ENCODE data around the gene FAM107B.

Gene FAM107B

GRCh38 chr10:14581553-14582321 is 193.0 kb downstream of the FAM107B start:
- Histone ChIP-seq H3K36me3 (ENCODE audit: control insufficient read depth, insufficient read depth, low read length, severe bottlenecking) (no peaks in the 10 kb centered on the region), H3K4me1 (ENCODE audit: control insufficient read depth, insufficient read depth, low read length) (peaks cover 21% of the 10 kb centered on the region), H3K27me3 (replicated peaks; ENCODE audit: control insufficient read depth, insufficient read depth, low read length) (no peaks in the 10 kb centered on the region), H3K4me3 (ENCODE audit: low read length) (no peak overlapping the region), H3K9me3 (ENCODE audit: control insufficient read depth, low read length) (no peaks in the 10 kb centered on the region), H3K9ac (ENCODE audit: low read length) (no peak overlapping the region)
- no peak for DNase-seq (ENCODE audit: low read depth)

- H3K9me3 ChIP-seq (ENCODE audit: control insufficient read depth, low read length): no peaks in the 10 kb centered on the region
- H3K9ac ChIP-seq (ENCODE audit: low read length): no peak overlapping the region
- DNase-seq (ENCODE audit: low read depth): no peak
- H3K36me3 ChIP-seq (ENCODE audit: control insufficient read depth, insufficient read depth, low read length, severe bottlenecking): no peaks in the 10 kb centered on the region
- peaks cover 21% of the 10 kb centered on the region for H3K4me1 ChIP-seq (ENCODE audit: control insufficient read depth, insufficient read depth, low read length)
- H3K4me3 ChIP-seq (ENCODE audit: low read length): no peak overlapping the region
- no peaks in the 10 kb centered on the region for H3K27me3 ChIP-seq (replicated peaks; ENCODE audit: control insufficient read depth, insufficient read depth, low read length)
Observed at GRCh38 chr10:14580671-14581332, 193.9 kb downstream of the FAM107B start.

GRCh38 chr10:14579405-14579804 is 195.3 kb downstream of the FAM107B start:
- Histone ChIP-seq H3K4me1 (ENCODE audit: control insufficient read depth, insufficient read depth, low read length) (peaks cover 21% of the 10 kb centered on the region), H3K9me3 (ENCODE audit: control insufficient read depth, low read length) (no peaks in the 10 kb centered on the region), H3K9ac (ENCODE audit: low read length) (peak overlapping the region; percentile 36), H3K27me3 (replicated peaks; ENCODE audit: control insufficient read depth, insufficient read depth, low read length) (no peaks in the 10 kb centered on the region), H3K4me3 (ENCODE audit: low read length) (peak overlapping the region; percentile 45), H3K36me3 (ENCODE audit: control insufficient read depth, insufficient read depth, low read length, severe bottlenecking) (no peaks in the 10 kb centered on the region)
- DNase-seq (ENCODE audit: low read depth): peak; percentile 81

GRCh38 chr10:14578060-14578952 is 196.4 kb downstream of the FAM107B start:
- Histone ChIP-seq H3K36me3 (ENCODE audit: control insufficient read depth, insufficient read depth, low read length, severe bottlenecking) (no peaks in the 10 kb centered on the region), H3K4me3 (ENCODE audit: low read length) (peak overlapping the region; percentile 30)
- peak; percentile 51 for DNase-seq (ENCODE audit: low read depth)

GRCh38 chr10:14574885-14575284 is 199.8 kb downstream of the FAM107B start:
- no peak overlapping the region for H3K9ac ChIP-seq (ENCODE audit: low read length)
- H3K4me3 ChIP-seq (ENCODE audit: low read length): no peak overlapping the region
- H3K27me3 ChIP-seq (replicated peaks; ENCODE audit: control insufficient read depth, insufficient read depth, low read length): no peaks in the 10 kb centered on the region
- H3K9me3 ChIP-seq (ENCODE audit: control insufficient read depth, low read length): no peaks in the 10 kb centered on the region
- H3K36me3 ChIP-seq (ENCODE audit: control insufficient read depth, insufficient read depth, low read length, severe bottlenecking): no peaks in the 10 kb centered on the region
- no peak for DNase-seq (ENCODE audit: low read depth)
- peaks cover 29% of the 10 kb centered on the region for H3K4me1 ChIP-seq (ENCODE audit: control insufficient read depth, insufficient read depth, low read length)

More at GRCh38 chr10:14578060-14578952, 196.4 kb downstream of the FAM107B start:
- Histone ChIP-seq H3K4me1 (ENCODE audit: control insufficient read depth, insufficient read depth, low read length) (peaks cover 29% of the 10 kb centered on the region), H3K9me3 (ENCODE audit: control insufficient read depth, low read length) (no peaks in the 10 kb centered on the region), H3K9ac (ENCODE audit: low read length) (peak overlapping the region; percentile 36), H3K27me3 (replicated peaks; ENCODE audit: control insufficient read depth, insufficient read depth, low read length) (no peaks in the 10 kb centered on the region)

DNA sequence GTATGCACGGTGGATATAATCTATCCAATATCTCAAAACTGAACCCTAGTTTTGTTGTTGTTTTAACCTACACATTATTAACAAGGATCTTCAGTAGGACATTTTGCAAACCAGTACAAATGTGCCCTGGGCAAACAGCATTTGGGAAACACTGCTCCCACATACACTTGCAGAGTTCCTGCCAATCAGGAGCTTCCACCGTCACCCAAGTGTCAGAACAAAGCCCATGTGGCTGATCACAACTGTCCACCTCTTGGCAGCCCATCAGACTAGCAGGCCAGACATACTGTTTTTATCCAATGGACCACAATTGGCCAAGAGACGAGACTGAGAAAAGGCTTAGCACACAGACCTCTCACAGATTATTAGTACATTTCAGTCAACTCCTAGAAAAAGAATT is 200.4 kb downstream of the FAM107B start:
- Histone ChIP-seq H3K9ac (ENCODE audit: low read length) (no peak overlapping the region), H3K4me3 (ENCODE audit: low read length) (no peak overlapping the region), H3K9me3 (ENCODE audit: control insufficient read depth, low read length) (no peaks in the 10 kb centered on the region), H3K4me1 (ENCODE audit: control insufficient read depth, insufficient read depth, low read length) (peaks cover 24% of the 10 kb centered on the region), H3K27me3 (replicated peaks; ENCODE audit: control insufficient read depth, insufficient read depth, low read length) (no peaks in the 10 kb centered on the region), H3K36me3 (ENCODE audit: control insufficient read depth, insufficient read depth, low read length, severe bottlenecking) (no peaks in the 10 kb centered on the region)
- DNase-seq (ENCODE audit: low read depth): no peak

DNA sequence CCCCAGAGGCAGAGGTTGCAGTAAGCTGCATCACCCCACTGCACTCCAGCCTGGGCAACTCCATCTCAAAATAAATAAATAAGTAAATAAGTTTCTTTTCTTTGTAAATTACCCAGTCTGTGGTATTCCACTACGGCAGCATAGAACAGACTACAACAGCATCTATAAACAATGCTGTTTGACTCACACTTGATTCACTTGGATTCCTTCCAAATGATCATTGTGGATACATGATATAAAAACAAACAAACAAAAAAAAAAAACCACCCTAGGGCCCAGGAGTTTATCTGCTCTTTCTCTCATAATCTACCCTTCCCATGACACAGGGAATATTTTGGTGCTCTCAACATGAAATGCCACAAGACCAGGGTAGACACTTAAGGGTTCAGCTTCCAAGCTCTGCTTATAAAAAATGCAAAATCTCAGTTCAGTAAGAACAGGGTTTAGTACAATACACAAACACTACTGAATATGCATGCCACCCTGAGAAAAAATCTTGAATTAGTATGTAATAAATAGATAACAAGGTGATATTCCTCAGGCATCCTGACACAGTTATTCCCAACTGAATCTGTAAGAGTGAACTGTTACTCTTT is 200.9 kb downstream of the FAM107B start:
- peak; percentile 81 for DNase-seq (ENCODE audit: low read depth)
- Histone ChIP-seq H3K4me1 (ENCODE audit: control insufficient read depth, insufficient read depth, low read length) (peaks cover 19% of the 10 kb centered on the region), H3K4me3 (ENCODE audit: low read length) (no peak overlapping the region), H3K27me3 (replicated peaks; ENCODE audit: control insufficient read depth, insufficient read depth, low read length) (no peaks in the 10 kb centered on the region), H3K9ac (ENCODE audit: low read length) (no peak overlapping the region), H3K9me3 (ENCODE audit: control insufficient read depth, low read length) (no peaks in the 10 kb centered on the region), H3K36me3 (ENCODE audit: control insufficient read depth, insufficient read depth, low read length, severe bottlenecking) (no peaks in the 10 kb centered on the region)

DNA sequence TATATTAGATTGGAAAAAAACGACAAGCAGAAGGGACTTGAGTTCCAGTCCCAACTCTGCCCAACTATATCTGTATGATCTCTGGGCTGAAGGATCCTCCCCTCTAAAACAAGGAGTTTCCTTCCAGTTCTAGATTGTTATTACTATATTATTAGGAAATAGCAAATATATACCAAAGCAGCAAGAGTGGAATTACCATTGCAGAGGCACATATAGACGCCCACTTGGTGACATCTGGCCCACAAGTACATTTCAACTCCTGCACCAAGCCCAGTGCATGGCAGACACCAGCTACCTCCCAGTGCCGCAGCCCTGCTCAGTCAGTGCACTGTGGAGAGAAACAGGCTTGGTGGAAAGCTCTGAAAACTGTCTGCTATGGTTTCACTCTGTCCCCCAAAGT is 201.9 kb downstream of the FAM107B start:
- no peaks in the 10 kb centered on the region for H3K36me3 ChIP-seq (ENCODE audit: control insufficient read depth, insufficient read depth, low read length, severe bottlenecking)
- peaks cover 9% of the 10 kb centered on the region for H3K4me1 ChIP-seq (ENCODE audit: control insufficient read depth, insufficient read depth, low read length)
- no peaks in the 10 kb centered on the region for H3K27me3 ChIP-seq (replicated peaks; ENCODE audit: control insufficient read depth, insufficient read depth, low read length)
- H3K9ac ChIP-seq (ENCODE audit: low read length): no peak overlapping the region
- H3K4me3 ChIP-seq (ENCODE audit: low read length): no peak overlapping the region
- no peaks in the 10 kb centered on the region for H3K9me3 ChIP-seq (ENCODE audit: control insufficient read depth, low read length)
- no peak for DNase-seq (ENCODE audit: low read depth)

DNA sequence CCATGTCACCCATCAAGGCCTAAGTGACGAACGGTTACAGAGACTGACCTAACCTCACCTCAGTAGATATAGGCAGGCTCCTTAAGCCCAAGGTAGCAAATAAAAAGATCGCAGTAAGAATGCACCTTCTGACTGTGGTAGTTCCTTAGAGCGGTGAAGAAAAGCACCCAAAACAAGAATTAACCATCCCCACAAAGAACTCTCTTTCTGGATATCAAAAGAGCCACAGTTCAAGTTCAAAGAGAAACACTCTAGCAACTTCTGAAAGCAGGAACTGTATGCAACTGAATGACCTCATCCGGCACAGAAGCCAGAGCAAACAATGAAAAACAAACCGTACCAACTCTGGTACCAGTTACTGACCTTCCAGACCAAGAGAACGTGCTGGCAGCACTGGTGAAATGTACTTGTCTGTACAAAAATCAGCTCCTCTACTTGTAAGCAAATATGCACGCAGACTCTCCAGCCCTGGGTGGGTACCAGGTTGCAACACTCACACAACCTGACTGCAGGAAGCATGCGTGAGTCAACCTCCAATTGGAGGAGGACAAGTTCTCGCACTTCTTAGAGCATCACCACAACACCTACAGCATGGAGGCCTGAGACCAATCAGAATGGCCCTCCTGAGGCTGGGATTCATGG is 202.7 kb downstream of the FAM107B start:
- Histone ChIP-seq H3K4me3 (ENCODE audit: low read length) (no peak overlapping the region), H3K4me1 (ENCODE audit: control insufficient read depth, insufficient read depth, low read length) (peaks cover 8% of the 10 kb centered on the region), H3K27me3 (replicated peaks; ENCODE audit: control insufficient read depth, insufficient read depth, low read length) (no peaks in the 10 kb centered on the region), H3K9ac (ENCODE audit: low read length) (no peak overlapping the region), H3K36me3 (ENCODE audit: control insufficient read depth, insufficient read depth, low read length, severe bottlenecking) (no peaks in the 10 kb centered on the region), H3K9me3 (ENCODE audit: control insufficient read depth, low read length) (no peaks in the 10 kb centered on the region)
- peak; percentile 31 for DNase-seq (ENCODE audit: low read depth)

DNA sequence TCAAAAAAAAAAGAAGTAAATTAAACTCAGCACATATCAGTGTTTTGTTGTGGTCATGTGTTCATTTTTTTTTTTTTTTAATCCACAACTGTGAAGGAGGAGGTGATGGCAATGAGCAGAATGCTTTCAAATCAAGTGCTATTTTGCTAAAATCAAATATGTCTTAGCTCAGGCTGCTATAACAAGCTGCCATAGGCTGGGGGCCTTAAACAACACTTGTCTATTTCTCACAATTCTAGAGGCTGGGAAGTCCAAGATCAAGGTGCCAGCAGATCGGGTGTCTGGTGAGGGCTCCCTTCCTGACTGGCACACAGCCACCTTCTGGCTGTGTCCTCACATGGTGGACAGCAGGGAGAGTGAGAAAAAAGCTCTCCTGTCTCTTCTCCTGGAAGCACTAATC is 203.9 kb downstream of the FAM107B start:
- Histone ChIP-seq H3K4me3 (ENCODE audit: low read length) (no peak overlapping the region), H3K4me1 (ENCODE audit: control insufficient read depth, insufficient read depth, low read length) (peaks cover 8% of the 10 kb centered on the region), H3K9ac (ENCODE audit: low read length) (no peak overlapping the region), H3K36me3 (ENCODE audit: control insufficient read depth, insufficient read depth, low read length, severe bottlenecking) (no peaks in the 10 kb centered on the region), H3K27me3 (replicated peaks; ENCODE audit: control insufficient read depth, insufficient read depth, low read length) (no peaks in the 10 kb centered on the region), H3K9me3 (ENCODE audit: control insufficient read depth, low read length) (no peaks in the 10 kb centered on the region)
- DNase-seq (ENCODE audit: low read depth): no peak

Data from adipocyte (in vitro differentiated cells).